GM20000 (cell line): ENCODE results near the gene KRT85.

Experiments used
- DNase-seq: peaks from one replicate; pipeline ENCODE4 v3.0.0; 2012; ENCODE audit warnings: low spot score
- CTCF ChIP-seq: IDR thresholded peaks from 2 replicates; pipeline ENCODE4 v1.5.1; 2012; ENCODE audit warnings: mild to moderate bottlenecking, control low read depth; ENCODE audit errors: extremely low read depth, missing control alignments

KRT85 gene

GRCh38 chr12:52401926-52402325, 34.6 kb upstream of the KRT85 start:
- DNase-seq = no peak
- no peak for TF ChIP-seq CTCF

GRCh38 chr12:52401526-52401925, 34.2 kb upstream of the KRT85 start:
- no peak for TF ChIP-seq CTCF

GRCh38 chr12:52400906-52401305, 33.6 kb upstream of the KRT85 start:
- no peak for DNase-seq
- TF ChIP-seq CTCF = no peak

More at GRCh38 chr12:52401526-52401925, 34.2 kb upstream of the KRT85 start:
- no peak for DNase-seq

GRCh38 chr12:52399756-52400155, 32.5 kb upstream of the KRT85 start:
- no peak for TF ChIP-seq CTCF
- no peak for DNase-seq

- no peak for DNase-seq
- no peak for TF ChIP-seq CTCF
Measured at GRCh38 chr12:52398176-52398575, 30.9 kb upstream of the KRT85 start.

- TF ChIP-seq CTCF = no peak
- DNase-seq = no peak
Measured at GRCh38 chr12:52396656-52397055, 29.4 kb upstream of the KRT85 start.

GRCh38 chr12:52395761-52396434, 28.6 kb upstream of the KRT85 start:
- DNase-seq = no peak
- TF ChIP-seq CTCF = no peak
